D721Med (cell line): ENCODE data around the gene CDS2.

Experiments used
- DNase-seq: peaks from one replicate; pipeline ENCODE4 v3.0.0; 2011; ENCODE audit warnings: low spot score; ENCODE audit not compliant: insufficient read length
- FAIRE-seq: peaks from 2 replicates; lab custom pipeline; 2011; peaks lifted over from hg19 to GRCh38; lab: Jason Lieb, UNC
- CTCF ChIP-seq: IDR thresholded peaks from 2 replicates; pipeline ENCODE4 v1.5.1; 2012; ENCODE audit warnings: mild to moderate bottlenecking, control low read depth; ENCODE audit not compliant: insufficient read depth; ENCODE audit errors: missing control alignments

CDS2 gene

GRCh38 chr20:5197847-5198650 lies 71.2 kb downstream of the CDS2 start:
- TF ChIP-seq CTCF, result no peak
- no peak for FAIRE-seq
- no peak for DNase-seq

- TF ChIP-seq CTCF, result no peak
- DNase-seq (no peak), FAIRE-seq (no peak)
These were observed 71.8 kb downstream of the CDS2 start for GRCh38 chr20:5198651-5198924.

GRCh38 chr20:5203380-5203779 lies 76.6 kb downstream of the CDS2 start:
- no peak for FAIRE-seq
- no peak for TF ChIP-seq CTCF
- DNase-seq, result no peak

- TF ChIP-seq CTCF, result peak; percentile 98
- DNase-seq, result peak; percentile 31
- no peak for FAIRE-seq
These were observed 78.8 kb downstream of the CDS2 start for GRCh38 chr20:5205348-5206210.

GRCh38 chr20:5207138-5207537 lies 80.3 kb downstream of the CDS2 start:
- TF ChIP-seq CTCF, result no peak
- FAIRE-seq (no peak), DNase-seq (no peak)

- TF ChIP-seq CTCF, result no peak
- FAIRE-seq (no peak), DNase-seq (no peak)
These were observed 85.3 kb downstream of the CDS2 start for GRCh38 chr20:5211803-5212714.
